Caco-2 (cell line): ENCODE data around the gene SFSWAP. TPM values are rescaled to one million over a fixed set of nuclear protein-coding genes. Genes with fewer than 3 reads are reported as not detected.

ENCODE experiments used
- BruUV-seq: library from RNA; stranded (reverse); fragments of 400-500 nt; replicated peaks from 2 replicates; lab custom pipeline; 2021; lab: Mats Ljungman, UMichigan
- CTCF ChIA-PET: fragments of 300-600 bp; sonication (Branson Sonifier 250); formaldehyde crosslinking; loops from one replicate; lab custom pipeline; 2022; ENCODE audit warnings: antibody characterized with exemption; lab: Charles Lee
- POLR2A ChIA-PET: fragments of 300-600 bp; sonication (Branson Sonifier 250); formaldehyde crosslinking; loops from one replicate; lab custom pipeline; 2022; ENCODE audit warnings: antibody characterized with exemption; lab: Charles Lee
- DNase-seq, 2 experiments: peaks; one replicate each; pipeline versions ENCODE4 v3.0.0 to v3.0.0-alpha.2; 2020 to 2022
- H3K27me3 ChIP-seq: replicated peaks from 2 replicates; pipeline ENCODE4 v1.6.0; 2011; ENCODE audit warnings: low read length; ENCODE audit not compliant: control insufficient read depth, insufficient read depth
- H3K36me3 ChIP-seq: 2 replicates; pipeline ENCODE4 v1.5.1; 2011; ENCODE audit warnings: low read length; ENCODE audit not compliant: control insufficient read depth, insufficient read depth
- H3K4me1 ChIP-seq: fragments of 250-450 bp; sonication (Bioruptor Pico); 2 replicates; pipeline ENCODE4 v1.5.1; 2020; ENCODE audit warnings: mild to moderate bottlenecking
- H3K4me3 ChIP-seq: 2 replicates; pipeline ENCODE4 v1.5.1; 2011; ENCODE audit warnings: low read depth, mild to moderate bottlenecking, control low read depth, low read length
- H3K9me3 ChIP-seq: fragments of 250-450 bp; sonication (Bioruptor Pico); 2 replicates; pipeline ENCODE4 v1.5.1; 2020; ENCODE audit warnings: mild to moderate bottlenecking, moderate library complexity
- H3K27ac Mint-ChIP-seq: one replicate; pipeline ENCODE4 v1.8.0; 2022; ENCODE audit warnings: mixed read lengths; ENCODE audit not compliant: unreplicated experiment
- H3K27me3 Mint-ChIP-seq: one replicate; pipeline ENCODE4 v1.8.0; 2022; ENCODE audit warnings: mixed read lengths; ENCODE audit not compliant: insufficient read depth, unreplicated experiment
- H3K36me3 Mint-ChIP-seq: one replicate; pipeline ENCODE4 v1.8.0; 2022; ENCODE audit warnings: mild to moderate bottlenecking, mixed read lengths; ENCODE audit not compliant: insufficient read depth, unreplicated experiment
- H3K4me1 Mint-ChIP-seq: one replicate; pipeline ENCODE4 v1.8.0; 2022; ENCODE audit warnings: low read depth, mixed read lengths; ENCODE audit not compliant: unreplicated experiment
- H3K4me3 Mint-ChIP-seq: one replicate; pipeline ENCODE4 v1.8.0; 2022; ENCODE audit warnings: mild to moderate bottlenecking, moderate library complexity, mixed read lengths; ENCODE audit not compliant: unreplicated experiment
- H3K9me3 Mint-ChIP-seq: one replicate; pipeline ENCODE4 v1.8.0; 2022; ENCODE audit warnings: mixed read lengths; ENCODE audit not compliant: unreplicated experiment
- CTCF ChIP-seq, 2 experiments: fragments of 200-600 bp in 1 of 2; IDR thresholded peaks; 1 replicate in 1 of 2; 2 replicates in 1 of 2; pipeline versions ENCODE4 v1.5.1 to v1.8.0; 2011 to 2022; ENCODE audit warnings: antibody characterized with exemption in 1 of 2, control low read depth in 1 of 2, inconsistent platforms in 1 of 2, low read depth in 1 of 2, low read length in 1 of 2, mild to moderate bottlenecking in 1 of 2, moderate library complexity in 1 of 2; ENCODE audit not compliant: insufficient read depth in 1 of 2, severe bottlenecking in 1 of 2, unreplicated experiment in 1 of 2
- intact Hi-C: fragments of 100-400 bp; cut with micrococcal nuclease; formaldehyde crosslinking; loops from one replicate; pipeline ENCODE4 v1.10.0; 2022; ENCODE audit not compliant: unreplicated experiment
- total RNA-seq: library from RNA; stranded (reverse); gene quantifications from 2 replicates; pipeline ENCODE4 v1.2.3, GENCODE V29; 2022

SFSWAP gene
- total RNA-seq, 1 experiment from 2014 or later, result 42.3 TPM

GRCh38 chr12:131771965-131772364 lies 61.1 kb downstream of the SFSWAP start:
- Histone ChIP-seq H3K27me3 (no peaks in the 10 kb centered on the region), H3K4me3 (no peak overlapping the region), H3K9me3 (no peaks in the 10 kb centered on the region), H3K4me1 (no peaks in the 10 kb centered on the region), H3K36me3 (no peaks in the 10 kb centered on the region; the same call in 1 of the 2 replicates)
- DNase-seq, result no peak
- no peak overlapping the region for H3K27ac Mint-ChIP-seq
- ChIA-PET POLR2A (no interaction called here), CTCF (no interaction called here)
- H3K4me1 Mint-ChIP-seq, result no peaks in the 10 kb centered on the region
- H3K9me3 Mint-ChIP-seq, result no peaks in the 10 kb centered on the region
- no TSS peak for BruUV-seq
- H3K36me3 Mint-ChIP-seq, result peaks cover 72% of the 10 kb centered on the region
- no peaks in the 10 kb centered on the region for H3K27me3 Mint-ChIP-seq
- intact Hi-C loops, result no loop called here
- no peak overlapping the region for H3K4me3 Mint-ChIP-seq
- no peak for TF ChIP-seq CTCF (IDR thresholded peaks at IDR 0.05; ENCODE audit: insufficient read depth in 1 of 2, low read depth in 1 of 2, low read length in 1 of 2, severe bottlenecking in 1 of 2, unreplicated experiment in 1 of 2)

- H3K36me3 ChIP-seq, result no peaks in the 10 kb centered on the region
- H3K4me1 ChIP-seq, result no peaks in the 10 kb centered on the region
- no peak overlapping the region for H3K4me3 ChIP-seq
- Mint-ChIP-seq H3K9me3 (no peaks in the 10 kb centered on the region), H3K4me1 (no peaks in the 10 kb centered on the region), H3K4me3 (no peak overlapping the region), H3K27ac (no peak overlapping the region), H3K36me3 (peaks cover 75% of the 10 kb centered on the region), H3K27me3 (no peaks in the 10 kb centered on the region)
- BruUV-seq, result no TSS peak
- intact Hi-C loops, result no loop called here
- POLR2A ChIA-PET, result no interaction called here
- no peak for DNase-seq
- no peaks in the 10 kb centered on the region for H3K9me3 ChIP-seq
- no peak for TF ChIP-seq CTCF (IDR thresholded peaks at IDR 0.05; ENCODE audit: insufficient read depth in 1 of 2, low read depth in 1 of 2, low read length in 1 of 2, severe bottlenecking in 1 of 2, unreplicated experiment in 1 of 2)
- no peaks in the 10 kb centered on the region for H3K27me3 ChIP-seq
- CTCF ChIA-PET, result no interaction called here
These were observed 62.8 kb downstream of the SFSWAP start for GRCh38 chr12:131773582-131774221.

GRCh38 chr12:131774576-131775391 lies 63.9 kb downstream of the SFSWAP start:
- Mint-ChIP-seq H3K9me3 (no peaks in the 10 kb centered on the region), H3K36me3 (peaks cover 72% of the 10 kb centered on the region), H3K27me3 (no peaks in the 10 kb centered on the region), H3K4me1 (no peaks in the 10 kb centered on the region), H3K27ac (no peak overlapping the region), H3K4me3 (no peak overlapping the region)
- Histone ChIP-seq H3K4me1 (no peaks in the 10 kb centered on the region), H3K9me3 (no peaks in the 10 kb centered on the region), H3K27me3 (no peaks in the 10 kb centered on the region), H3K4me3 (no peak overlapping the region), H3K36me3 (no peaks in the 10 kb centered on the region)
- no peak for DNase-seq
- no peak for TF ChIP-seq CTCF (IDR thresholded peaks at IDR 0.05; ENCODE audit: insufficient read depth in 1 of 2, low read depth in 1 of 2, low read length in 1 of 2, severe bottlenecking in 1 of 2, unreplicated experiment in 1 of 2)
- POLR2A ChIA-PET, result no interaction called here
- CTCF ChIA-PET, result no interaction called here
- intact Hi-C loops, result no loop called here
- no TSS peak for BruUV-seq
